ENCODE results near the gene SLC5A3. TPM values are rescaled to one million over a fixed set of nuclear protein-coding genes. Genes with fewer than 3 reads are reported as not detected.

SLC5A3 gene
- total and polyA plus RNA-seq, 10 of the 15 experiments (the other 5 are each of a cell fraction or from before 2014, with no cell fraction given), result 3.3 to 21.4 (median 12.0) TPM

DNA sequence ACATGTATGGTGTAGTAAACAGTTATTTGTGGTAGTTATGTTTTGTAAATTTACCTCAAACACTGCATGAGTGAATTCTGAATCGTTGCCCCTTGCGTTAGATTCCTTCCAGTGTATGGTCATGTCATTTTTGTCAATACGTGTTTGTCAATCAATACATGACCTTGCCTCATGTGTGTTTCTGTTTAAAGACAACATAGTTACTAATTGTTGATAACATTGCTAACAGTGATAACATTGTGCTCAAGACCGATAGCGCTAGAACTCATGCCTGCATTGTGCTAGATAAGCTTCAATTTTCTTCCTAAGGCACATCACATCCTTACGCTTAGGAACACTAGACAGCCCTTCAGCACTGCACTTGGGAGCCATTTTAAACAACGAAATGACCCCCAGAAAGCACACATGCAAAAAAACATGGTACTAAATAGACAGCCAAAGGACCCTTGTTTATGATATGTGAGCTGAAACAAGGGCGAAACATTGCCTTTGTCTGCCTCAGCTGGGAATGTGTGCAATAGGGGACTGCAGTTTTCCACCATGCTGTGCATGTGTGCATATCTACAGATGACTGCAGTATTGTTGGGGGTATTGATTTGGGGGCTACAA is 37.3 kb downstream of the SLC5A3 start:
- CTCF ChIA-PET, result no interaction called here
- no peak for ATAC-seq
- BruUV-seq (replicated peaks), result no TSS peak

More for the DNA sequence above, 37.3 kb downstream of the SLC5A3 start:
- RAD21 ChIA-PET (ENCODE audit: unreplicated experiment), result interaction anchor here (1.1 kb wide), 1 partner anchor 12 kb away, joined by 3 read pairs; no protein-coding TSS in a partner anchor
- WGBS (ENCODE audit: insufficient coverage, insufficient replicate concordance, low lambda C conversion rate, missing lambda C conversion rate), result 98% methylated on average over 8 of the region's 8 CpGs
- Histone ChIP-seq H3K4me3 (no peak overlapping the region), H3K4me1 (ENCODE audit: control insufficient read depth, insufficient read depth, low read length) (no peaks in the 10 kb centered on the region), H3K9ac (ENCODE audit: control insufficient read depth, insufficient read depth, low read length) (no peak overlapping the region), H3K27ac (ENCODE audit: control insufficient read depth, insufficient read depth) (no peak overlapping the region), H3K4me2 (ENCODE audit: control insufficient read depth, insufficient read depth) (no peak overlapping the region), H3K36me3 (ENCODE audit: control insufficient read depth in 2 of 2, insufficient read depth in 2 of 2, low read length in 1 of 2) (no peaks in the 10 kb centered on the region), H4K20me1 (ENCODE audit: control insufficient read depth, insufficient read depth) (no peaks in the 10 kb centered on the region), H3K9me3 (replicated peaks; ENCODE audit: control insufficient read depth, insufficient read depth, low read length) (no peaks in the 10 kb centered on the region; the same call in 2 of the 3 replicates), H2AFZ (ENCODE audit: control insufficient read depth, low read depth, low read length) (no peak overlapping the region), H3K79me2 (ENCODE audit: control insufficient read depth, insufficient read depth, low read length) (peaks cover 1% of the 10 kb centered on the region), H3K27me3 (replicated peaks in 1 of 2; ENCODE audit: control insufficient read depth in 2 of 2, insufficient read depth in 2 of 2, low read length in 1 of 2) (no peaks in the 10 kb centered on the region)
- TF ChIP-seq ASH2L (IDR thresholded peaks at IDR 0.05; ENCODE audit: borderline replicate concordance, low read depth), result no peak
- TF ChIP-seq, protein P1, sequence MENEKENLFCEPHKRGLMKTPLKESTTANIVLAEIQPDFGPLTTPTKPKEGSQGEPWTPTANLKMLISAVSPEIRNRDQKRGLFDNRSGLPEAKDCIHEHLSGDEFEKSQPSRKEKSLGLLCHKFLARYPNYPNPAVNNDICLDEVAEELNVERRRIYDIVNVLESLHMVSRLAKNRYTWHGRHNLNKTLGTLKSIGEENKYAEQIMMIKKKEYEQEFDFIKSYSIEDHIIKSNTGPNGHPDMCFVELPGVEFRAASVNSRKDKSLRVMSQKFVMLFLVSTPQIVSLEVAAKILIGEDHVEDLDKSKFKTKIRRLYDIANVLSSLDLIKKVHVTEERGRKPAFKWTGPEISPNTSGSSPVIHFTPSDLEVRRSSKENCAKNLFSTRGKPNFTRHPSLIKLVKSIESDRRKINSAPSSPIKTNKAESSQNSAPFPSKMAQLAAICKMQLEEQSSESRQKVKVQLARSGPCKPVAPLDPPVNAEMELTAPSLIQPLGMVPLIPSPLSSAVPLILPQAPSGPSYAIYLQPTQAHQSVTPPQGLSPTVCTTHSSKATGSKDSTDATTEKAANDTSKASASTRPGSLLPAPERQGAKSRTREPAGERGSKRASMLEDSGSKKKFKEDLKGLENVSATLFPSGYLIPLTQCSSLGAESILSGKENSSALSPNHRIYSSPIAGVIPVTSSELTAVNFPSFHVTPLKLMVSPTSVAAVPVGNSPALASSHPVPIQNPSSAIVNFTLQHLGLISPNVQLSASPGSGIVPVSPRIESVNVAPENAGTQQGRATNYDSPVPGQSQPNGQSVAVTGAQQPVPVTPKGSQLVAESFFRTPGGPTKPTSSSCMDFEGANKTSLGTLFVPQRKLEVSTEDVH (IDR thresholded peaks at IDR 0.05; ENCODE audit: low read depth, partially characterized antibody), result no peak
- TF ChIP-seq PML (IDR thresholded peaks at IDR 0.05; ENCODE audit: low read length), result no peak
- no peak for TF ChIP-seq KAT2A (conservative IDR thresholded peaks at IDR 0.05; ENCODE audit: control insufficient read depth, low read depth, low read length)
- no peak for TF ChIP-seq IRF4 (IDR thresholded peaks at IDR 0.05; ENCODE audit: low read depth, low read length)
- TF ChIP-seq SREBF2 (IDR thresholded peaks at IDR 0.05; ENCODE audit: low read length), result no peak
- no peak for TF ChIP-seq TCF3 (IDR thresholded peaks at IDR 0.05; ENCODE audit: borderline replicate concordance, insufficient read depth, low read depth, low read length)
- TF ChIP-seq HDAC6 (IDR thresholded peaks at IDR 0.05; ENCODE audit: unreplicated experiment), result no peak
- TF ChIP-seq, protein P2, sequence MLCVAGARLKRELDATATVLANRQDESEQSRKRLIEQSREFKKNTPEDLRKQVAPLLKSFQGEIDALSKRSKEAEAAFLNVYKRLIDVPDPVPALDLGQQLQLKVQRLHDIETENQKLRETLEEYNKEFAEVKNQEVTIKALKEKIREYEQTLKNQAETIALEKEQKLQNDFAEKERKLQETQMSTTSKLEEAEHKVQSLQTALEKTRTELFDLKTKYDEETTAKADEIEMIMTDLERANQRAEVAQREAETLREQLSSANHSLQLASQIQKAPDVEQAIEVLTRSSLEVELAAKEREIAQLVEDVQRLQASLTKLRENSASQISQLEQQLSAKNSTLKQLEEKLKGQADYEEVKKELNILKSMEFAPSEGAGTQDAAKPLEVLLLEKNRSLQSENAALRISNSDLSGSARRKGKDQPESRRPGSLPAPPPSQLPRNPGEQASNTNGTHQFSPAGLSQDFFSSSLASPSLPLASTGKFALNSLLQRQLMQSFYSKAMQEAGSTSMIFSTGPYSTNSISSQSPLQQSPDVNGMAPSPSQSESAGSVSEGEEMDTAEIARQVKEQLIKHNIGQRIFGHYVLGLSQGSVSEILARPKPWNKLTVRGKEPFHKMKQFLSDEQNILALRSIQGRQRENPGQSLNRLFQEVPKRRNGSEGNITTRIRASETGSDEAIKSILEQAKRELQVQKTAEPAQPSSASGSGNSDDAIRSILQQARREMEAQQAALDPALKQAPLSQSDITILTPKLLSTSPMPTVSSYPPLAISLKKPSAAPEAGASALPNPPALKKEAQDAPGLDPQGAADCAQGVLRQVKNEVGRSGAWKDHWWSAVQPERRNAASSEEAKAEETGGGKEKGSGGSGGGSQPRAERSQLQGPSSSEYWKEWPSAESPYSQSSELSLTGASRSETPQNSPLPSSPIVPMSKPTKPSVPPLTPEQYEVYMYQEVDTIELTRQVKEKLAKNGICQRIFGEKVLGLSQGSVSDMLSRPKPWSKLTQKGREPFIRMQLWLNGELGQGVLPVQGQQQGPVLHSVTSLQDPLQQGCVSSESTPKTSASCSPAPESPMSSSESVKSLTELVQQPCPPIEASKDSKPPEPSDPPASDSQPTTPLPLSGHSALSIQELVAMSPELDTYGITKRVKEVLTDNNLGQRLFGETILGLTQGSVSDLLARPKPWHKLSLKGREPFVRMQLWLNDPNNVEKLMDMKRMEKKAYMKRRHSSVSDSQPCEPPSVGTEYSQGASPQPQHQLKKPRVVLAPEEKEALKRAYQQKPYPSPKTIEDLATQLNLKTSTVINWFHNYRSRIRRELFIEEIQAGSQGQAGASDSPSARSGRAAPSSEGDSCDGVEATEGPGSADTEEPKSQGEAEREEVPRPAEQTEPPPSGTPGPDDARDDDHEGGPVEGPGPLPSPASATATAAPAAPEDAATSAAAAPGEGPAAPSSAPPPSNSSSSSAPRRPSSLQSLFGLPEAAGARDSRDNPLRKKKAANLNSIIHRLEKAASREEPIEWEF (IDR thresholded peaks at IDR 0.05; ENCODE audit: insufficient replicate concordance, low read depth, low read length), result no peak
- TF ChIP-seq ESRRA (IDR thresholded peaks at IDR 0.05; ENCODE audit: low read length), result no peak
- TF ChIP-seq ZBED1 (IDR thresholded peaks at IDR 0.05; ENCODE audit: borderline replicate concordance), result no peak
- TF ChIP-seq RFX5 (IDR thresholded peaks at IDR 0.05; ENCODE audit: low read depth, low read length), result no peak
- no peak for TF ChIP-seq POU2F2 (IDR thresholded peaks at IDR 0.05; ENCODE audit: borderline replicate concordance, low read depth, low read length)
- no peak for TF ChIP-seq RELA (IDR thresholded peaks at IDR 0.05; ENCODE audit: borderline replicate concordance, partially characterized antibody)
- no peak for TF ChIP-seq SMARCA5 (IDR thresholded peaks at IDR 0.05)
- TF ChIP-seq SMAD5 (IDR thresholded peaks at IDR 0.05; ENCODE audit: low read depth), result no peak
- POLR2A ChIA-PET, result no interaction called here
- in situ Hi-C loops (cut with MboI), result no loop called here
- no peak for FAIRE-seq
- DNase-seq (ENCODE audit: low read depth, low spot score), result no peak
- SMC1A ChIA-PET (ENCODE audit: uncharacterized antibody, unreplicated experiment), result interaction anchor here (0.7 to 1.6 kb wide), 3 partner anchors 10 to 172 kb away, joined by 3 to 8 read pairs (median 4); no protein-coding TSS in a partner anchor
- intact Hi-C loops (cut with micrococcal nuclease; ENCODE audit: unreplicated experiment), result loop anchor here (10.0 kb wide), 1 partner anchor 214 kb away; no protein-coding TSS in a partner anchor
